HG02623 (cell line): ENCODE results near the gene TSPAN15.
"Not testable (repeated sequence)": the region's sequence is repeated elsewhere in the genome, so short reads cannot be mapped to it uniquely, and the experiment has no call there.

Experiments
- ATAC-seq: cut with Tn5 transposase; IDR thresholded peaks from one replicate; pipeline ENCODE4 v1.9.1; 2021; ENCODE audit warnings: moderate library complexity; ENCODE audit not compliant: unreplicated experiment

The TSPAN15 gene

GRCh38 chr10:69483963-69484362 lies 32.7 kb downstream of the TSPAN15 start:
- ATAC-seq: no peak

GRCh38 chr10:69484736-69485135 lies 33.5 kb downstream of the TSPAN15 start:
- no peak for ATAC-seq

- no peak for ATAC-seq
These were observed 35.9 kb downstream of the TSPAN15 start for GRCh38 chr10:69486922-69487730.

- ATAC-seq: not testable (repeated sequence)
These were observed 37.0 kb downstream of the TSPAN15 start for GRCh38 chr10:69488149-69488844.

- ATAC-seq: not testable (repeated sequence)
These were observed 37.6 kb downstream of the TSPAN15 start for GRCh38 chr10:69488856-69489255.

- ATAC-seq: no peak
These were observed 38.3 kb downstream of the TSPAN15 start for GRCh38 chr10:69489506-69490090.

GRCh38 chr10:69490876-69491275 lies 39.6 kb downstream of the TSPAN15 start:
- no peak for ATAC-seq

- ATAC-seq: no peak
These were observed 40.3 kb downstream of the TSPAN15 start for GRCh38 chr10:69491611-69492010.

- ATAC-seq: no peak
These were observed 41.0 kb downstream of the TSPAN15 start for GRCh38 chr10:69492091-69492745.

GRCh38 chr10:69492746-69493462 lies 41.6 kb downstream of the TSPAN15 start:
- ATAC-seq: no peak

- ATAC-seq: no peak
These were observed 43.6 kb downstream of the TSPAN15 start for GRCh38 chr10:69494626-69495558.

- ATAC-seq: no peak
These were observed 44.4 kb downstream of the TSPAN15 start for GRCh38 chr10:69495666-69496065.

- ATAC-seq: no peak
These were observed 45.3 kb downstream of the TSPAN15 start for GRCh38 chr10:69496352-69497230.

- ATAC-seq: no peak
These were observed 45.9 kb downstream of the TSPAN15 start for GRCh38 chr10:69497231-69497561.

- no peak for ATAC-seq
These were observed 46.5 kb downstream of the TSPAN15 start for GRCh38 chr10:69497611-69498390.

GRCh38 chr10:69498711-69499471 lies 47.6 kb downstream of the TSPAN15 start:
- ATAC-seq: no peak
